Sigmoid colon (tissue), 3 donors: ENCODE measurements around the gene CLIC5.

Experiments used
- CTCF ChIP-seq, 4 experiments: fragments of 450-650 bp in 3 of 4; fragments of 200-600 bp in 1 of 4; IDR thresholded peaks; one replicate each; pipeline ENCODE4 v1.5.1; 2016 to 2019; ENCODE audit warnings: antibody characterized with exemption in 4 of 4, mild to moderate bottlenecking in 3 of 4, moderate library complexity in 2 of 4
- POLR2A ChIP-seq, 2 donors: fragments of 450-650 bp; IDR thresholded peaks; one replicate each; pipeline ENCODE4 v1.6.1; 2016; ENCODE audit warnings: antibody characterized with exemption in 2 of 2, mild to moderate bottlenecking in 2 of 2, moderate library complexity in 2 of 2

GRCh38 chr6:45895569-45895968, 120.1 kb downstream of the CLIC5 start:
- TF ChIP-seq POLR2A (IDR thresholded peaks at IDR 0.05) (no peak), CTCF (IDR thresholded peaks at IDR 0.05) (no peak)
